Left ventricle myocardium inferior (tissue), 1 donor: Measurements from ENCODE around the gene FHIT. TPM values are rescaled to one million over a fixed set of nuclear protein-coding genes. Genes with fewer than 3 reads are reported as not detected.

Source experiments
- DNase-seq: peaks from one replicate; pipeline ENCODE4 v3.0.0-alpha.2; 2020
- H3K27ac ChIP-seq: fragments of 200-600 bp; replicated peaks from 2 replicates; pipeline ENCODE4 v1.8.0; 2021
- H3K27me3 ChIP-seq: fragments of 200-600 bp; 2 replicates; pipeline ENCODE4 v1.8.0; 2021; ENCODE audit warnings: low read depth
- H3K36me3 ChIP-seq: fragments of 200-600 bp; 2 replicates; pipeline ENCODE4 v1.8.0; 2021
- H3K4me1 ChIP-seq: fragments of 200-600 bp; 2 replicates; pipeline ENCODE4 v1.8.0; 2021
- H3K4me3 ChIP-seq: fragments of 200-600 bp; 2 replicates; pipeline ENCODE4 v1.8.0; 2021; ENCODE audit warnings: mild to moderate bottlenecking, moderate library complexity
- H3K9me3 ChIP-seq: fragments of 200-600 bp; replicated peaks from 2 replicates; pipeline ENCODE4 v1.8.0; 2021
- CTCF ChIP-seq: fragments of 200-600 bp; IDR thresholded peaks from 2 replicates; pipeline ENCODE4 v1.8.0; 2021; ENCODE audit warnings: antibody characterized with exemption, mild to moderate bottlenecking, borderline replicate concordance
- intact Hi-C: fragments of 100-400 bp; cut with micrococcal nuclease; formaldehyde crosslinking; loops from one replicate; pipeline ENCODE4 v1.11.0; 2022
- total RNA-seq: library from RNA; stranded (reverse); fragmentation: NEBNext Ultra II Directional; extraction: Animal tissue kit (Norgen Biotek cat#: 25700); gene quantifications from one replicate; pipeline ENCODE4 v1.2.1, GENCODE V29; 2021
- donor health status: DM: no; HTN: yes; CAD: no; lungs with severe emphysema.

The FHIT gene
- total RNA-seq, 1 donor from 2014 or later, result 16.0 TPM

GRCh38 chr3:60765776-60766175, 485.5 kb downstream of the FHIT start:
- DNase-seq, result no peak
- Histone ChIP-seq H3K9me3 (no peaks in the 10 kb centered on the region), H3K4me1 (no peaks in the 10 kb centered on the region), H3K36me3 (no peaks in the 10 kb centered on the region), H3K4me3 (no peak overlapping the region), H3K27ac (no peak overlapping the region), H3K27me3 (no peaks in the 10 kb centered on the region)
- no peak for TF ChIP-seq CTCF
- intact Hi-C loops, result no loop called here

GRCh38 chr3:60764870-60765269, 486.4 kb downstream of the FHIT start:
- Histone ChIP-seq H3K27ac (no peak overlapping the region), H3K9me3 (no peaks in the 10 kb centered on the region), H3K27me3 (no peaks in the 10 kb centered on the region), H3K4me3 (no peak overlapping the region), H3K36me3 (no peaks in the 10 kb centered on the region), H3K4me1 (no peaks in the 10 kb centered on the region)
- intact Hi-C loops, result no loop called here
- DNase-seq, result no peak
- no peak for TF ChIP-seq CTCF

DNA sequence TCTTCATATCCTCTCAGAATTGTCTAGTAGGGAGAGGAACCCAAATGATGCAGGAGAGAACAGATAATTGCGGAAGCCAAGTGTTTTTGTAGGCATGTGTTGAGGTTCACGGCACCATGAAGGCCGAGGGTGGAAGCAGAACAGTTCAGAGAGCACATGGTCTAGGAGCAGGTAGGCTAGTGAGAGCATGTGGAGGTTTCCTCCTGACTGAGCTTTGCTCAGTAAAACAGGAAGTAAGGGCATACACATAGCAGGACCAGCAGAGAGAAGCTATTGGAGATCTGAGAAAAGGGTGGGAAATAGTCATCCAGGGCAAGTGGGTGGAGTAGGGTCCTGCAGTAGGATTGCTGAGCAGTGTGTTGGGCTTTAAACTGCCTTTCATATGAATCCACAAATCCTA, 491.1 kb downstream of the FHIT start:
- no peaks in the 10 kb centered on the region for H3K36me3 ChIP-seq
- no peak for TF ChIP-seq CTCF
- no peak for DNase-seq
- H3K4me3 ChIP-seq, result no peak overlapping the region
- H3K9me3 ChIP-seq, result no peaks in the 10 kb centered on the region
- H3K4me1 ChIP-seq, result peaks cover 4% of the 10 kb centered on the region
- no peak overlapping the region for H3K27ac ChIP-seq
- no peaks in the 10 kb centered on the region for H3K27me3 ChIP-seq
- intact Hi-C loops, result no loop called here

GRCh38 chr3:60759439-60759838, 491.8 kb downstream of the FHIT start:
- intact Hi-C loops, result no loop called here
- no peaks in the 10 kb centered on the region for H3K36me3 ChIP-seq
- DNase-seq, result no peak
- no peaks in the 10 kb centered on the region for H3K9me3 ChIP-seq
- no peak overlapping the region for H3K4me3 ChIP-seq
- TF ChIP-seq CTCF, result no peak
- no peaks in the 10 kb centered on the region for H3K27me3 ChIP-seq
- no peak overlapping the region for H3K27ac ChIP-seq
- H3K4me1 ChIP-seq, result peaks cover 4% of the 10 kb centered on the region

GRCh38 chr3:60758831-60759230, 492.4 kb downstream of the FHIT start:
- Histone ChIP-seq H3K4me1 (peaks cover 4% of the 10 kb centered on the region), H3K36me3 (no peaks in the 10 kb centered on the region), H3K9me3 (no peaks in the 10 kb centered on the region), H3K27ac (no peak overlapping the region), H3K27me3 (no peaks in the 10 kb centered on the region), H3K4me3 (no peak overlapping the region)
- DNase-seq, result no peak
- no peak for TF ChIP-seq CTCF
- intact Hi-C loops, result no loop called here

GRCh38 chr3:60758171-60758570, 493.1 kb downstream of the FHIT start:
- Histone ChIP-seq H3K9me3 (no peaks in the 10 kb centered on the region), H3K27ac (no peak overlapping the region), H3K4me1 (peaks cover 4% of the 10 kb centered on the region), H3K36me3 (no peaks in the 10 kb centered on the region), H3K4me3 (no peak overlapping the region), H3K27me3 (no peaks in the 10 kb centered on the region)
- TF ChIP-seq CTCF, result no peak
- intact Hi-C loops, result no loop called here
- no peak for DNase-seq
